Measurements from ENCODE around the gene HTR4.
"Not testable (repeated sequence)": the region's sequence is repeated elsewhere in the genome, so short reads cannot be mapped to it uniquely, and the experiment has no call there.

The HTR4 gene

GRCh38 chr5:148484651-148485050, 169.7 kb downstream of the HTR4 start:
- H3K27me3 ChIP-seq (ENCODE audit: low read depth): peaks cover 17% of the 10 kb centered on the region
- no peaks in the 10 kb centered on the region for H3K4me1 ChIP-seq
- H3K36me3 ChIP-seq (replicated peaks): no peaks in the 10 kb centered on the region
- no peak overlapping the region for H3K4me3 ChIP-seq
- in situ Hi-C loops (cut with MboI; ENCODE audit: low sequenced_read_pairs): no loop called here
- DNase-seq (ENCODE audit: low spot score in 2 of 2): no peak
- no peaks in the 10 kb centered on the region for H3K9me3 ChIP-seq

GRCh38 chr5:148483750-148484149, 170.6 kb downstream of the HTR4 start:
- DNase-seq (ENCODE audit: low spot score in 2 of 2): no peak
- no peak overlapping the region for H3K4me3 ChIP-seq
- in situ Hi-C loops (cut with MboI; ENCODE audit: low sequenced_read_pairs): no loop called here
- no peaks in the 10 kb centered on the region for H3K9me3 ChIP-seq
- peaks cover 17% of the 10 kb centered on the region for H3K27me3 ChIP-seq (ENCODE audit: low read depth)
- no peaks in the 10 kb centered on the region for H3K36me3 ChIP-seq (replicated peaks)
- no peaks in the 10 kb centered on the region for H3K4me1 ChIP-seq

- in situ Hi-C loops (cut with MboI; ENCODE audit: low sequenced_read_pairs): no loop called here
- H3K9me3 ChIP-seq: no peaks in the 10 kb centered on the region
- H3K4me1 ChIP-seq: no peaks in the 10 kb centered on the region
- H3K36me3 ChIP-seq (replicated peaks): no peaks in the 10 kb centered on the region
- H3K4me3 ChIP-seq: no peak overlapping the region
- H3K27me3 ChIP-seq (ENCODE audit: low read depth): peaks cover 13% of the 10 kb centered on the region
- DNase-seq (ENCODE audit: low spot score in 2 of 2): peak; percentile 38 to 81
Observed at GRCh38 chr5:148482697-148483462, 171.4 kb downstream of the HTR4 start.

GRCh38 chr5:148482196-148482595, 172.1 kb downstream of the HTR4 start:
- in situ Hi-C loops (cut with MboI; ENCODE audit: low sequenced_read_pairs): no loop called here
- no peaks in the 10 kb centered on the region for H3K36me3 ChIP-seq (replicated peaks)
- H3K27me3 ChIP-seq (ENCODE audit: low read depth): peaks cover 17% of the 10 kb centered on the region
- no peak for DNase-seq (ENCODE audit: low spot score in 2 of 2)
- no peaks in the 10 kb centered on the region for H3K4me1 ChIP-seq
- no peaks in the 10 kb centered on the region for H3K9me3 ChIP-seq
- H3K4me3 ChIP-seq: no peak overlapping the region

- no peaks in the 10 kb centered on the region for H3K4me1 ChIP-seq
- no peak for DNase-seq (ENCODE audit: low spot score in 2 of 2)
- in situ Hi-C loops (cut with MboI; ENCODE audit: low sequenced_read_pairs): no loop called here
Observed at GRCh38 chr5:148477429-148477828, 176.9 kb downstream of the HTR4 start.

GRCh38 chr5:148476302-148476701, 178.0 kb downstream of the HTR4 start:
- Histone ChIP-seq H3K9me3 (no peaks in the 10 kb centered on the region), H3K4me3 (no peak overlapping the region), H3K27me3 (ENCODE audit: low read depth) (peaks cover 8% of the 10 kb centered on the region), H3K4me1 (no peaks in the 10 kb centered on the region), H3K36me3 (replicated peaks) (no peaks in the 10 kb centered on the region)
- no peak for DNase-seq (ENCODE audit: low spot score in 2 of 2)
- in situ Hi-C loops (cut with MboI; ENCODE audit: low sequenced_read_pairs): no loop called here

More at GRCh38 chr5:148477429-148477828, 176.9 kb downstream of the HTR4 start:
- Histone ChIP-seq H3K9me3 (no peaks in the 10 kb centered on the region), H3K36me3 (replicated peaks) (no peaks in the 10 kb centered on the region), H3K4me3 (no peak overlapping the region), H3K27me3 (ENCODE audit: low read depth) (peaks cover 8% of the 10 kb centered on the region)

- Histone ChIP-seq H3K4me1 (no peaks in the 10 kb centered on the region), H3K9me3 (no peaks in the 10 kb centered on the region), H3K36me3 (replicated peaks) (no peaks in the 10 kb centered on the region), H3K27me3 (ENCODE audit: low read depth) (peaks cover 8% of the 10 kb centered on the region), H3K4me3 (no peak overlapping the region)
- DNase-seq (ENCODE audit: low spot score in 2 of 2): no peak
- in situ Hi-C loops (cut with MboI; ENCODE audit: low sequenced_read_pairs): no loop called here
Observed at GRCh38 chr5:148474025-148474511, 180.3 kb downstream of the HTR4 start.

- H3K4me1 ChIP-seq: no peaks in the 10 kb centered on the region
- H3K36me3 ChIP-seq (replicated peaks): no peaks in the 10 kb centered on the region
- H3K27me3 ChIP-seq (ENCODE audit: low read depth): no peaks in the 10 kb centered on the region; the same call in 1 of the 2 replicates
- in situ Hi-C loops (cut with MboI; ENCODE audit: low sequenced_read_pairs): no loop called here
- H3K4me3 ChIP-seq: no peak overlapping the region
- no peak for DNase-seq (ENCODE audit: low spot score in 2 of 2)
- no peaks in the 10 kb centered on the region for H3K9me3 ChIP-seq
Observed at GRCh38 chr5:148471379-148471778, 182.9 kb downstream of the HTR4 start.

GRCh38 chr5:148469501-148469935, 184.8 kb downstream of the HTR4 start:
- no peak for DNase-seq (ENCODE audit: low spot score in 2 of 2)
- H3K4me1 ChIP-seq: no peaks in the 10 kb centered on the region
- no peaks in the 10 kb centered on the region for H3K27me3 ChIP-seq (ENCODE audit: low read depth)
- in situ Hi-C loops (cut with MboI; ENCODE audit: low sequenced_read_pairs): no loop called here
- no peaks in the 10 kb centered on the region for H3K36me3 ChIP-seq (replicated peaks)
- H3K4me3 ChIP-seq: no peak overlapping the region
- no peaks in the 10 kb centered on the region for H3K9me3 ChIP-seq

GRCh38 chr5:148468746-148469145, 185.6 kb downstream of the HTR4 start:
- H3K36me3 ChIP-seq (replicated peaks); H3K4me3 ChIP-seq; H3K27me3 ChIP-seq (ENCODE audit: low read depth); in situ Hi-C loops (cut with MboI; ENCODE audit: low sequenced_read_pairs); H3K9me3 ChIP-seq; H3K4me1 ChIP-seq; DNase-seq (ENCODE audit: low spot score in 2 of 2): not testable (repeated sequence)

- no peaks in the 10 kb centered on the region for H3K4me1 ChIP-seq
- H3K9me3 ChIP-seq: no peaks in the 10 kb centered on the region
- no peak overlapping the region for H3K4me3 ChIP-seq
- in situ Hi-C loops (cut with MboI; ENCODE audit: low sequenced_read_pairs): no loop called here
- no peaks in the 10 kb centered on the region for H3K36me3 ChIP-seq (replicated peaks)
- no peak for DNase-seq (ENCODE audit: low spot score in 2 of 2)
- H3K27me3 ChIP-seq (ENCODE audit: low read depth): no peaks in the 10 kb centered on the region
Observed at GRCh38 chr5:148467958-148468357, 186.4 kb downstream of the HTR4 start.

- Histone ChIP-seq H3K4me3 (no peak overlapping the region), H3K9me3 (no peaks in the 10 kb centered on the region), H3K36me3 (replicated peaks) (no peaks in the 10 kb centered on the region), H3K27me3 (ENCODE audit: low read depth) (peaks cover 2% of the 10 kb centered on the region; the same call in 1 of the 2 replicates), H3K4me1 (no peaks in the 10 kb centered on the region)
- in situ Hi-C loops (cut with MboI; ENCODE audit: low sequenced_read_pairs): no loop called here
- DNase-seq (ENCODE audit: low spot score in 2 of 2): no peak
Observed at GRCh38 chr5:148466236-148466580, 188.1 kb downstream of the HTR4 start.

- Histone ChIP-seq H3K9me3 (no peaks in the 10 kb centered on the region), H3K4me3 (no peak overlapping the region), H3K4me1 (no peaks in the 10 kb centered on the region), H3K36me3 (replicated peaks) (no peaks in the 10 kb centered on the region), H3K27me3 (ENCODE audit: low read depth) (peaks cover 2% of the 10 kb centered on the region; the same call in 1 of the 2 replicates)
- in situ Hi-C loops (cut with MboI; ENCODE audit: low sequenced_read_pairs): no loop called here
- DNase-seq (ENCODE audit: low spot score in 2 of 2): no peak
Observed at GRCh38 chr5:148465381-148466235, 188.7 kb downstream of the HTR4 start.

- no peaks in the 10 kb centered on the region for H3K36me3 ChIP-seq (replicated peaks)
- H3K4me3 ChIP-seq: no peak overlapping the region
- no peak for DNase-seq (ENCODE audit: low spot score in 2 of 2)
- no peaks in the 10 kb centered on the region for H3K4me1 ChIP-seq
- H3K27me3 ChIP-seq (ENCODE audit: low read depth): peaks cover 2% of the 10 kb centered on the region; the same call in 1 of the 2 replicates
- in situ Hi-C loops (cut with MboI; ENCODE audit: low sequenced_read_pairs): no loop called here
- no peaks in the 10 kb centered on the region for H3K9me3 ChIP-seq
Observed at GRCh38 chr5:148459669-148460068, 194.7 kb downstream of the HTR4 start.

Data from HAP-1 (cell line).